Activated T-helper 17 cell treated with anti-CD3 and anti-CD28 coated beads, Interleukin-2, amount 50 U/mL, for 72 hours (primary cell): ENCODE results near the gene PDE3B. TPM values are rescaled to one million over a fixed set of nuclear protein-coding genes. Genes with fewer than 3 reads are reported as not detected.
"Not testable (repeated sequence)": the region's sequence is repeated elsewhere in the genome, so short reads cannot be mapped to it uniquely, and the experiment has no call there.

Source experiments
- ATAC-seq: fragments of 150-1000 bp; cut with Tn5 transposase; replicated peaks from 2 replicates; pipeline ENCODE4 v1.10.0; 2021; ENCODE audit warnings: mild to moderate bottlenecking, moderate library complexity
- H3K27ac Mint-ChIP-seq: one replicate; pipeline ENCODE4 v1.8.0; 2022; ENCODE audit warnings: mixed read lengths
- H3K27me3 Mint-ChIP-seq: one replicate; pipeline ENCODE4 v1.8.0; 2022; ENCODE audit warnings: mixed read lengths
- H3K36me3 Mint-ChIP-seq: one replicate; pipeline ENCODE4 v1.8.0; 2022; ENCODE audit warnings: low read depth, mild to moderate bottlenecking, mixed read lengths
- H3K4me1 Mint-ChIP-seq: one replicate; pipeline ENCODE4 v1.8.0; 2022; ENCODE audit warnings: mixed read lengths
- H3K4me3 Mint-ChIP-seq: one replicate; pipeline ENCODE4 v1.8.0; 2022; ENCODE audit warnings: mild to moderate bottlenecking, mixed read lengths
- H3K9me3 Mint-ChIP-seq: one replicate; pipeline ENCODE4 v1.8.0; 2022; ENCODE audit warnings: mixed read lengths
- total RNA-seq, 2 donors: library from RNA; stranded (reverse); gene quantifications; one replicate each; pipeline ENCODE4 v1.2.3, GENCODE V29; 2022

PDE3B gene
- total RNA-seq, 2 donors from 2014 or later, result 23.0 to 25.5 TPM

DNA sequence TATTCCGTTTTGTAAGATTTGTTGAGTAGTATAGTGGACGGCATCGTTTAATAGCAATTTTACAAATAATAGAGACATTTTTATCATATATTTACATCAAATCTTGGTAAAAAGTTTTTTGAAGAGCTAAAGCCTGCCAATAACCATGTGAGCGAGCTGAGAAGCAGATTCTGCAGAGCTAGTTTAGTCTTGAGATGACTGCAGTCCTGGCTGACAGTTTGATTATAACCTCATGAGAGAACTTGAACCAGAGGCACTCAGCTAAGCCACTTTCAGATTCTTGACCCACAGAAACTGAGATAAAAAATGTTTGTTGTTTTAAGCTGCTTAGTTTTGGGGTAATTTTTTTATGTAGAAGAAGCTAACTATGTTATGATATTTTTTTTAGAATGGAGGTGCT, 78.9 kb downstream of the PDE3B start:
- no peak overlapping the region for H3K27ac Mint-ChIP-seq
- H3K36me3 Mint-ChIP-seq, result no peaks in the 10 kb centered on the region
- peaks cover 14% of the 10 kb centered on the region for H3K4me1 Mint-ChIP-seq
- H3K27me3 Mint-ChIP-seq, result no peaks in the 10 kb centered on the region
- H3K4me3 Mint-ChIP-seq, result no peak overlapping the region
- H3K9me3 Mint-ChIP-seq, result no peaks in the 10 kb centered on the region
- no peak for ATAC-seq

DNA sequence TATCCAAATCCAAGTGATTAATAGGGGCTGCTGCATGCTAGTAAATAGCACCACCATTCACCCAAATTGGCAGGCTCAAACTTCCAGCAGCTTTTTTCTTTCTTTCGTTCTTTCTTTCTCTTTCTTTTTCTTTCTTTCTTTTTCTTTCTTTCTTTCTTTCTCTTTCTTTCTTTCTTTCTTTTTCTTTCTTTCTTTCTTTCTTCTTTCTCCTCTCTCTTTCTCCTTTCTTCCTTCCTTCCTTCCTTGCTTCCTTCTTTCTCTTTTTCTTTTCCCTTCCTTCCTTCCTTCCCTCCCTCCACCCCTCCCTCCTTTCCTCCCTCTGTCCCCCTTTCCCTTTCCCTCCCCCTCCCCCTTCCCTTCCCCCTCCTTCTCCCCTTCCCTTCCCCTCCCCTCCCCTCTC, 81.5 kb downstream of the PDE3B start:
- H3K4me1 Mint-ChIP-seq, result peaks cover 24% of the 10 kb centered on the region
- H3K36me3 Mint-ChIP-seq, result no peaks in the 10 kb centered on the region
- no peaks in the 10 kb centered on the region for H3K9me3 Mint-ChIP-seq
- peak overlapping the region; percentile 4 for H3K4me3 Mint-ChIP-seq
- no peak for ATAC-seq
- no peaks in the 10 kb centered on the region for H3K27me3 Mint-ChIP-seq
- H3K27ac Mint-ChIP-seq, result peak overlapping the region; percentile 45

DNA sequence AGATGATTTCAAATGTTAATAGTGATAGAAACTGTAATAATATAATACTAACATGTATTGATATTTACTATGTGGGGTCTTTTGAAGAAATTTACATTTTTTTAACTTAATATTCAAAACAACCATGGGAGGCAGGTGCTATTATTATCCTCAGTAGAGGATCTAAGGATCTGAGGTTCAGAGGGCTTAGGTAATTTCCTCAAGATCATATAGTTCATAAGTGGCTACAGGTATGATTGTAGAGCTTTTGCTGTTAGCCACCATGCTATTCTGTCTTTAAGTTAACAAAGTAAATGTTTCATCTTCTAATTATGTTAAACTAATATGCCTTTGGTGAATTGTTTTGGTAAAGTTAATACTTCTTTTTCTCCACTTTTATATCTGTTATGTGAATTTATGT, 83.6 kb downstream of the PDE3B start:
- Mint-ChIP-seq H3K27ac (no peak overlapping the region), H3K4me3 (no peak overlapping the region)
- no peak for ATAC-seq

DNA sequence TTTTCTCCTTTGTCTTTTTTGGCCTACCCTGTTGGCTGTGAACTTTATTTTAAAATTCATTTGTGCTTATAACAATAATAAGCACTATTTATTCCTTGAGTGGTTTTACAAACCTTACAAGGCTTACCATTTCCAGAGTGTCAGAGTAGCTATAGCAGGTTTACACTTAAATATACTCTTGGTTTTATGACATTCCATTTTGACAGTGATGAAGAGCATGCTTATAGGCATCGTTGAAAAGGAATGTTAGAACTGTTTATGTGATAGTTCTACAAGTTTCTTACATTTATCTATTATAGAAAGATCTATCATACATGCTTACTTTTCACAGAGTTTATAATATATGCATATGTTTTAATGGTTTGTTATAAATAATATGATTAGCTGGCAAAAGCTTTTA, 84.1 kb downstream of the PDE3B start:
- Mint-ChIP-seq H3K27ac (no peak overlapping the region), H3K36me3 (no peaks in the 10 kb centered on the region), H3K9me3 (no peaks in the 10 kb centered on the region), H3K4me1 (peaks cover 32% of the 10 kb centered on the region), H3K4me3 (peak overlapping the region; percentile 31), H3K27me3 (no peaks in the 10 kb centered on the region)
- no peak for ATAC-seq

More for the DNA sequence above, 83.6 kb downstream of the PDE3B start:
- Mint-ChIP-seq H3K4me1 (peaks cover 32% of the 10 kb centered on the region), H3K9me3 (no peaks in the 10 kb centered on the region), H3K36me3 (no peaks in the 10 kb centered on the region), H3K27me3 (no peaks in the 10 kb centered on the region)

DNA sequence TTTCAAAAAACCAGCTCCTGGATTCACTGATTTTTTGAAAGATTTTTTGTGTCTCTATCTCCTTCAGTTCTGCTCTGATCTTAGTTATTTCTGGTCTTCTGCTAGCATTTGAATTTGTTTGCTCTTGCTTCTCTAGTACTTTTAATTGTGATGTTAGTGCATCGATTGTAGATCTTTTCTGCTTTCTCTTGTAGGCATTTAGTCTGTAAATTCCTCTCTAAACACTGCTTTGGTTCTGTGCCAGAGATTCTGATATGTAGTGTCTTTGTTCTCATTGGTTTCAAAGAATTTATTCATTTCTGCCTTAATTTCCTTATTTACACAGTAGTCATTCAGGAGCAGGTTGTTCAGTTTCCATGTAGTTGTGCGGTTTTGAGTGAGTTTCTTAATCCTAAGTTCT, 96.9 kb downstream of the PDE3B start:
- not testable (repeated sequence) for H3K4me3 Mint-ChIP-seq, H3K27me3 Mint-ChIP-seq, H3K27ac Mint-ChIP-seq, H3K36me3 Mint-ChIP-seq, H3K9me3 Mint-ChIP-seq, ATAC-seq
- H3K4me1 Mint-ChIP-seq, result peaks cover 10% of the 10 kb centered on the region

DNA sequence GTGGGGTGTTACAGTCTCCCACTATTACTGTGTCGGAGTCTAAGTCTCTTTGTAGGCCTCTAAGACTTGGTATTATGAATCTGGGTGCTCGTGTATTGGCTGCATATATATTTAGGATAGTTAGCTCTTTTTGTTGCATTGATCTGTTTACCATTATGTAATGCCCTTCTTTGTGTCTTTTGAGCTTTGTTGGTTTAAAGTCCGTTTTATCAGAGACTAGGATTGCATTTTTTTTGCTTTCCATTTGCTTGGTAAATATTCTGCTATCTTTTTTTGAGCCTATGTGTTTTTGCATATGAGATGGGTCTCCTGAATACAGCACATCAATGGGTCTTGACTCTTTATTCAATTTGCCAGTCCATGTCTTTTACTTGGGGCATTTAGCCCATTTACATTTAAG, 97.6 kb downstream of the PDE3B start:
- H3K27ac Mint-ChIP-seq, result no peak overlapping the region
- peaks cover 8% of the 10 kb centered on the region for H3K9me3 Mint-ChIP-seq
- H3K36me3 Mint-ChIP-seq, result no peaks in the 10 kb centered on the region
- H3K4me1 Mint-ChIP-seq, result peaks cover 5% of the 10 kb centered on the region
- H3K27me3 Mint-ChIP-seq, result no peaks in the 10 kb centered on the region
- H3K4me3 Mint-ChIP-seq, result no peak overlapping the region
- ATAC-seq, result no peak

DNA sequence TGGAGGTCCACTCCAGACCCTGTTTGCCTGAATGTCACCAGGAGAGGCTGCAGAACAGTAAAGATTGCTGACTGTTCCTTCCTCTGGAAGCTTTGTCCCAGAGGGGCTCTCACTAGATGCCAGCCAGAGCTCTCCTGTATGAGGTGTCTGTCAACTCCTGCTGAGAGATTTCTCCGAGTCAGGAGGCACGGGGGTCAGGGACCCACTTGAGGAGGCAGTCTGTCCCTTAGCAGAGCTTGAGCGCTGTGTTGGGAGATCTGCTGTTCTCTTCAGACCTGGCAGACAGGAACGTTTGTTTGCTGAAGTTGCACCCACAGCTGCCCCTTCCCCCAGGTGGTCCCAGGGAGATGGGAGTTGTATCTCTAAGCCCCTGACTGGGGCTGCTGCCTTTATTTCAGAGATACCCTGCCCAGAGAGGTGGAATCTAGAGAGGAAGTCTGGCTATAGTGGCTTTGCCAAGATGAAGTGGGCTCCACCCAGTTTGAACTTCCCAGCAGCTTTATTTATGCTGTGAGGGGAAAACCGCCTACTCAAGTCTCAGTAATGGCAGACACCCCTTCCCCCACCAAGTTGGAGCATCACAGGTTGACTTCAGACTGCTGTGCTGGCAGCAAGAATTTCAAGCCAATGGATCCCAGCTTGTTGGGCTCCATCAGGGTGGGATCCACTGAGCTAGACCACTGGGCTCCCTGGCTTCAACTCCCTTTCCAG, 99.4 kb downstream of the PDE3B start:
- Mint-ChIP-seq H3K36me3 (no peaks in the 10 kb centered on the region), H3K4me3 (no peak overlapping the region)
- no peak for ATAC-seq

DNA sequence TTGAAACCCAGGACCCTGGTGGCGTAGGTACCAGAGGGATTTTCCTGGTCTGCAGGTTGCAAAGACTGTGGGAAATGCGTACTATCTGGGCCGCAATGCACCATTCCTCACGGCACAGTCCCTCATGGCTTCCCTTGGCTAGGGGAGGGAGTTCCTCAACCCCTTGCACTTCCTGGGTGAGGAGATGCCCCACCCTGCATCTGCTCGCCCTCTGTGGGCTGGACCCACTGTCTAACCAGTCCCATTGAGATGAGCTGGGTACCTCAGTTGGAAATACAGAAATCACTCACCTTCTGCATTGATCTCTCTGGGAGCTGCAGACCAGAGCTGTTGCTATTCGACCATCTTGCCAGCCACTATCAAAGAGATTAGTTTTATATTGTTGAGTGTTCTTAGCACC, 100.1 kb downstream of the PDE3B start:
- Mint-ChIP-seq H3K4me3 (peak overlapping the region; percentile 23), H3K4me1 (peaks cover 16% of the 10 kb centered on the region), H3K27ac (peak overlapping the region; percentile 58)
- peak; percentile 21 for ATAC-seq
- H3K27me3 Mint-ChIP-seq, H3K36me3 Mint-ChIP-seq, H3K9me3 Mint-ChIP-seq: not testable (repeated sequence)

More for the DNA sequence above, 99.4 kb downstream of the PDE3B start:
- no peak overlapping the region for H3K27ac Mint-ChIP-seq
- H3K9me3 Mint-ChIP-seq, result peaks cover 8% of the 10 kb centered on the region
- no peaks in the 10 kb centered on the region for H3K27me3 Mint-ChIP-seq
- H3K4me1 Mint-ChIP-seq, result peaks cover 16% of the 10 kb centered on the region

DNA sequence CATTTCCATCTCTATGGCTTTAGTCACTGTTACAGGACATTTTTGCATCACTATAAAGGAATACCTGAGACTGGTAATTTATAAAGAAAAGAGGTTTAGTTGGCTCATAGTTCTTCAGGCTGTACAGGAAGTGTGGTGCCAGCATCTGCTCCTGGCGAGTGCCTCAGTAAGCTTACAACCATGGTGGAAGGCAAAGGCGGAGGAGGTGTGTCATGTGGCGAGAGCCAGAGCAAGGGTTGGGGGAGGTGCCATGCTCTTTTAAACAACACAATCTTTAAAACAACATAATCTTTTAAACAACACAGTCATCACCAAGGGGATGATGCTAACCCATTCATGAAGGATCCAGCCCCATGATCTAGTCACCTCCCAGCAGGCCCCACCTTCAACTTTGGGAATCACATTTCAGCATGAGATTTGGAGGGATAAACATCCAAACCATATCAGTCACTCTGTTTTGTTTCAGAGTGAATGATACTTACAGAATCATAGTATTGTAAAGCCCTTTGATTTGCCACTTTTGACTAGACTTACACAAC, 103.3 kb downstream of the PDE3B start:
- H3K27ac Mint-ChIP-seq, result peak overlapping the region; percentile 59
- H3K36me3 Mint-ChIP-seq, result no peaks in the 10 kb centered on the region
- peaks cover 3% of the 10 kb centered on the region for H3K9me3 Mint-ChIP-seq
- peak; percentile 11 for ATAC-seq
- peak overlapping the region; percentile 7 for H3K4me3 Mint-ChIP-seq
- peaks cover 27% of the 10 kb centered on the region for H3K4me1 Mint-ChIP-seq
- H3K27me3 Mint-ChIP-seq, result no peaks in the 10 kb centered on the region

DNA sequence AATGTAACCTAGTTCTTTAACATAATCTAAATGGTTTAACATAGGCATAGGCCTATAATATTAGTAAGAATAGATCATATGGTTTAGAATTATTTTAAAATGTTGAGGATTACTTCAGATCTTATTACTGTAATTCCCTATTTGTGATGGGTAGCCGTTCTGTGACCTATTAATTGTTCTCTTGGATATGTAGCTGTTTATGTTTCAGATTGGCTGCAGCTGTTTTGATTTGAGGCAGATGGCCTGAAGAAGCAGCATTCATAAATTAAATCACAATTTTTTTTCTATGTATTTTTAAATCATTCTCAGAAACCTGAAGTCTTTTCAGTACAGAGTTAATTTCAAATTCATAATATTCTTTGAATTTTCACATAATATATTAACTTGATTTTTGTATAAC, 104.5 kb downstream of the PDE3B start:
- Mint-ChIP-seq H3K27ac (no peak overlapping the region), H3K36me3 (no peaks in the 10 kb centered on the region), H3K4me3 (no peak overlapping the region), H3K27me3 (no peaks in the 10 kb centered on the region), H3K4me1 (peaks cover 35% of the 10 kb centered on the region), H3K9me3 (peaks cover 3% of the 10 kb centered on the region)
- ATAC-seq, result no peak

DNA sequence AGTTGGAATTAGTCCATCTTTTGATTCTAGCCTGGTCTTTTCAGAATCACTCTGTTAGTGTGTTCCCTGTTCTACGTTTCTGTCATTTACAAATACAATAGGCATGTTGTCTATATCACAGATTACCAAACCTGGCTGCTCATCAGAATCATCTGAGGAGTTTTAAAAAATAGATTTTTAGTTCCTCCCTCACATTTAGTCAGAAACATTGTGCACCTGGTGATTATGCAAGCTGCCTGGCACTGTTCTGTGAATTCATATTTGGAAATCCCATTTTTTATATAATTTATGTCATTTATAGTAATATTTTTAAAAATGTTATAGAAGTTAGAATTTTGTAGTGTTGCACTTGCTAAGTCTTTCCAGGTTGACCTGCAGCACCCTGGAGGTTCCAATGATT, 107.3 kb downstream of the PDE3B start:
- H3K36me3 Mint-ChIP-seq, result no peaks in the 10 kb centered on the region
- peak overlapping the region; percentile 71 for H3K4me3 Mint-ChIP-seq
- no peak overlapping the region for H3K27ac Mint-ChIP-seq
- H3K9me3 Mint-ChIP-seq, result no peaks in the 10 kb centered on the region
- H3K27me3 Mint-ChIP-seq, result no peaks in the 10 kb centered on the region
- peaks cover 36% of the 10 kb centered on the region for H3K4me1 Mint-ChIP-seq
- no peak for ATAC-seq

DNA sequence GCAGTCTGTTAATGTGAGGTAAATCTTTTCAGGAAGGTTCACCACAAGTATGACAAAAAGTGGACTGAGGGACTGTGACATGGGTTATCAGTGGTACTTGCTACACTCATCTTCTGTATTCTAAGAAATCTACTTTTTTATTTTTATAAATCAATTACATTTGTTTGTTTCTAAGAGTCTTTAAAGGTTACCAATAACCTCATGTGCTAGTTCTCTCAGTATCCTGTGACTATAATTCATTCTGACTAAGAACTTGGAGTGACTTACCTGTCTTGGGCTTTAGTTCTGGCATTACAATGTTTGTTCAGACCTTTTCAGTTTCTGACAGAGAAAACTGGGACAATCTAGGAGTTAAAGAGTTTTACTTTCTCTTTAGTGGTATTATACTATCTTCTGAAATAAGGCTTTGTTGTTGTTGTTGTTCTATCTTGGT, 108.4 kb downstream of the PDE3B start:
- peak; percentile 88 for ATAC-seq
- Mint-ChIP-seq H3K27ac (peak overlapping the region; percentile 81), H3K9me3 (no peaks in the 10 kb centered on the region), H3K36me3 (no peaks in the 10 kb centered on the region), H3K27me3 (no peaks in the 10 kb centered on the region), H3K4me1 (peaks cover 30% of the 10 kb centered on the region), H3K4me3 (peak overlapping the region; percentile 71)

DNA sequence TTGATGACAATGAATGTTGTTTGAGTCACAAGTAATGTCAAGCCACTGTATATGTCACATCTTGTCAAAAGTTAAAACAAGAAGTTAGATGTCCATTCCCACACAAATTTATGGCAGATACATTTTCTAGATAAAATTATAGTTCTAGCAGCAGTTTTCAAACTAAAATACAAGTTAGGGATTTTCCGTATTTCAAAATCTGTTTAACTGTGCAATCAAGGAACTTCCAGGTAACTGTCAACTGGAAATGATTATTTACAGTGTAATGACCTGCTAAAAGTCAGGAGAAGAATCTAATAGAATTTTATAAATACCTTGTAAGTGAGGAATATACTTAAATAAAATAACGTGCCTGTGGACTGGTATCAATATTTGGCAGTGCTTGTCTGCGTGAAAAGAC, 111.5 kb downstream of the PDE3B start:
- no peaks in the 10 kb centered on the region for H3K27me3 Mint-ChIP-seq
- H3K4me1 Mint-ChIP-seq, result peaks cover 20% of the 10 kb centered on the region
- H3K27ac Mint-ChIP-seq, result no peak overlapping the region
- H3K36me3 Mint-ChIP-seq, result no peaks in the 10 kb centered on the region
- no peak overlapping the region for H3K4me3 Mint-ChIP-seq
- no peak for ATAC-seq
- no peaks in the 10 kb centered on the region for H3K9me3 Mint-ChIP-seq

DNA sequence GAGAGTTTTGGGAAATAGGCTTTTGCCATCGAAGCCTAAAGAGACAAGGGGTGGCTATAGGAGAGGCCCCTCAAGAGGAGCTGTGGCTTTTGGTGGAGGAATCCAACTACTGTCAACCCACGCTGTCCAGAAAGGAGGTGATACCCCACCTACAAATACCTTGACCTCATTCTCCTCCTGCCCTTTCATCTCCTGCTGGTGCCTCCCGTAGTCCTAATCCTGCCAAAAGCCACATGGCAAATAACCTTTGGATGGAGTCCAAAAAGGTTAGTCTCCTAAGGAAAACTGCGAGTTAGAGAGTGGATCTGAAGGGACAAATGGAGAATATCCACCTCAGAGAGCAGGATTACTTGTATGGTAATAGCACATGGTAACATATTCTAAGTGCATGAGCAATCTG, 112.7 kb downstream of the PDE3B start:
- no peaks in the 10 kb centered on the region for H3K27me3 Mint-ChIP-seq
- H3K9me3 Mint-ChIP-seq, result no peaks in the 10 kb centered on the region
- no peak for ATAC-seq
- H3K4me3 Mint-ChIP-seq, result no peak overlapping the region
- no peak overlapping the region for H3K27ac Mint-ChIP-seq
- H3K36me3 Mint-ChIP-seq, result no peaks in the 10 kb centered on the region
- H3K4me1 Mint-ChIP-seq, result peaks cover 17% of the 10 kb centered on the region

DNA sequence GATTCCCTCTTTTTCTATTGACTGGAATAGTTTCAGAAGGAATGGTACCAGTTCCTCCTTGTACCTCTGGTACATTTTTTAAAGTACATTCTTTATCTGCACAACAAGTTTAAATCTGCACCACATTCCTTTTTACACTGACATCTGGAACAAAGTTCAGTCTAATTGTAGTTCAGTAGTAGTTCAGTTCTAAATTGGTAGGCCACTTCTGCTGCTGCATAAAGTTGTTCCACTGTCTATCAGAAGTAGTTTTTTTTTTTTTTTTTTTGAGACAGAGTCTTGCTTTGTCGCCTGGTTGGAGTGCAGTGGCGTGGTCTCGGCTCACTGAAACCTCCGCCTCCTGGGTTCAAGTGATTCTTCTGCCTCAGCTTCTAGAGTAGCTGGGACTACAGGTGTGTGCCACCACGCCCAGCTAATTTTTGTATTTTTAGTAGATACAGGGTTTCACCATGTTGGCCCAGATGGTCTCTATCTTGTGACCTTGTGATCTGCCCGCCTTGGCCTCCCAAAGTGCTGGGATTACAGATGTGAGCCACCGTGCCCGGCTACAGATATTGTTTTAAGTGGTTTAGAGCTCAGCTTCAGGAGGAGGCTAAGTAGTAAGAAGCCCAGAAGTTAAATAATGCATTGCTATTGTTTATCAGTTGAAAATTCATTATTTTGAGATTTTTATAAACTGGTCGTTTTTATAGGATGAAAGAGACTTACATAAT, 115.9 kb downstream of the PDE3B start:
- not testable (repeated sequence) for H3K36me3 Mint-ChIP-seq, H3K4me3 Mint-ChIP-seq, H3K27me3 Mint-ChIP-seq, ATAC-seq, H3K27ac Mint-ChIP-seq, H3K9me3 Mint-ChIP-seq, H3K4me1 Mint-ChIP-seq
